Neural cell (in vitro differentiated cells): ENCODE measurements around the gene IGSF23. TPM values are rescaled to one million over a fixed set of nuclear protein-coding genes. Genes with fewer than 3 reads are reported as not detected.
"Not testable (repeated sequence)": the region's sequence is repeated elsewhere in the genome, so short reads cannot be mapped to it uniquely, and the experiment has no call there.

Experiments used
- H2AFZ ChIP-seq: fragments of 200-600, 300-800 bp; sonication (generic), shearing (Covaris generic); 2 replicates; pipeline ENCODE4 v1.6.0; 2014; ENCODE audit warnings: low read depth, mild to moderate bottlenecking, antibody characterized with exemption, low read length, moderate library complexity
- H3F3A ChIP-seq: fragments of 200-600 bp; shearing (Covaris generic); 2 replicates; pipeline ENCODE4 v1.6.1; 2016; ENCODE audit warnings: mild to moderate bottlenecking, moderate library complexity, mixed read lengths, antibody characterized with exemption, low read length; ENCODE audit not compliant: insufficient read depth, poor library complexity, severe bottlenecking
- H3K27ac ChIP-seq: fragments of 200-600, 300-800 bp; sonication (generic), shearing (Covaris generic); 2 replicates; pipeline ENCODE4 v1.5.1; 2014; ENCODE audit warnings: mild to moderate bottlenecking, low read length, moderate library complexity
- H3K27me3 ChIP-seq: fragments of 300-800, 200-600 bp; sonication (generic), shearing (Covaris generic); 2 replicates; pipeline ENCODE4 v1.6.0; 2014; ENCODE audit warnings: mild to moderate bottlenecking, low read depth, low read length, moderate library complexity; ENCODE audit not compliant: insufficient read depth
- H3K36me3 ChIP-seq: fragments of 300-800, 200-600 bp; sonication (generic), shearing (Covaris generic); 2 replicates; pipeline ENCODE4 v1.5.1; 2014; ENCODE audit warnings: mild to moderate bottlenecking, antibody characterized with exemption, low read length, moderate library complexity; ENCODE audit not compliant: insufficient read depth
- H3K4me2 ChIP-seq: fragments of 300-800, 200-600 bp; sonication (generic), shearing (Covaris generic); 2 replicates; pipeline ENCODE4 v1.6.0; 2014; ENCODE audit warnings: mild to moderate bottlenecking, low read length
- H3K4me3 ChIP-seq: fragments of 300-800, 200-600 bp; sonication (generic), shearing (Covaris generic); 2 replicates; pipeline ENCODE4 v1.5.1; 2014; ENCODE audit warnings: mild to moderate bottlenecking, low read length, moderate library complexity
- H3K79me2 ChIP-seq: fragments of 200-600 bp; shearing (Covaris generic); replicated peaks from 2 replicates; pipeline ENCODE4 v1.6.0; 2014; ENCODE audit warnings: mild to moderate bottlenecking, low read length, moderate library complexity; ENCODE audit not compliant: insufficient read depth
- H3K9ac ChIP-seq: fragments of 300-800, 200-600 bp; sonication (generic), shearing (Covaris generic); 2 replicates; pipeline ENCODE4 v1.6.1; 2016; ENCODE audit warnings: mild to moderate bottlenecking, low read length, mixed read lengths
- H3K9me2 ChIP-seq: fragments of 200-600 bp; shearing (Covaris generic); 2 replicates; pipeline ENCODE4 v1.6.1; 2016; ENCODE audit warnings: mild to moderate bottlenecking, low read length, mixed read lengths; ENCODE audit not compliant: insufficient read depth
- H3K9me3 ChIP-seq: fragments of 200-600, 300-800 bp; sonication (generic), shearing (Covaris generic); 2 replicates; pipeline ENCODE4 v1.6.1; 2016; ENCODE audit warnings: mild to moderate bottlenecking, mixed run types, low read length, moderate library complexity, mixed read lengths
- H4K20me1 ChIP-seq: fragments of 200-600 bp; shearing (Covaris generic); 2 replicates; pipeline ENCODE4 v1.6.1; 2016; ENCODE audit warnings: mild to moderate bottlenecking, mixed run types; ENCODE audit not compliant: insufficient read depth
- EP300 ChIP-seq: fragments of 450-650 bp; conservative IDR thresholded peaks from 2 replicates; pipeline ENCODE4 v1.6.1; 2014; ENCODE audit warnings: antibody characterized with exemption, mild to moderate bottlenecking, moderate library complexity; ENCODE audit not compliant: poor library complexity, severe bottlenecking
- EZH2 ChIP-seq: fragments of 200-600, 300-800 bp; shearing (Covaris generic), sonication (generic); IDR thresholded peaks from 2 replicates; pipeline ENCODE4 v1.6.1; 2014; ENCODE audit warnings: antibody characterized with exemption, low read length, borderline replicate concordance, mild to moderate bottlenecking; ENCODE audit not compliant: insufficient read depth, poor library complexity, severe bottlenecking
- MXI1 ChIP-seq: fragments of 450-650 bp; conservative IDR thresholded peaks from 2 replicates; pipeline ENCODE4 v1.6.1; 2014; ENCODE audit warnings: antibody characterized with exemption, mild to moderate bottlenecking; ENCODE audit not compliant: poor library complexity, severe bottlenecking
- POLR2AphosphoS5 ChIP-seq: IDR thresholded peaks from 2 replicates; pipeline ENCODE4 v1.6.1; 2012
- SMC3 ChIP-seq: fragments of 450-650 bp; conservative IDR thresholded peaks from 2 replicates; pipeline ENCODE4 v1.6.1; 2014; ENCODE audit warnings: antibody characterized with exemption, mild to moderate bottlenecking, moderate library complexity; ENCODE audit not compliant: poor library complexity
- TAF1 ChIP-seq: IDR thresholded peaks from 2 replicates; pipeline ENCODE4 v1.6.1; 2012; ENCODE audit warnings: low read depth
- polyA plus RNA-seq: library from polyadenylated mRNA; depleted of rRNA; stranded (reverse); fragments of >200 nt; gene quantifications from 2 replicates; pipeline ENCODE4 v1.2.3, GENCODE V29; 2014
- TF ChIP-seq, protein P1 (sequence below): fragments of 450-650 bp; IDR thresholded peaks from 2 replicates; pipeline ENCODE4 v1.5.1; 2014; ENCODE audit warnings: antibody characterized with exemption, mild to moderate bottlenecking, moderate library complexity; ENCODE audit not compliant: poor library complexity, severe bottlenecking
- TF ChIP-seq, protein P2 (sequence below): IDR thresholded peaks from 2 replicates; pipeline ENCODE4 v1.6.1; 2012; ENCODE audit warnings: borderline replicate concordance

IGSF23 gene
- polyA plus RNA-seq, 1 donor from 2014 or later: not detected

- Histone ChIP-seq H4K20me1 (no peaks in the 10 kb centered on the region), H3K27me3 (no peaks in the 10 kb centered on the region), H3K4me3 (no peak overlapping the region), H3K9me3 (no peaks in the 10 kb centered on the region), H3K79me2 (no peaks in the 10 kb centered on the region), H2AFZ (no peak overlapping the region), H3K36me3 (no peaks in the 10 kb centered on the region), H3K9ac (no peak overlapping the region), H3F3A (no peaks in the 10 kb centered on the region), H3K27ac (no peak overlapping the region), H3K4me2 (no peak overlapping the region), H3K9me2 (no peaks in the 10 kb centered on the region)
- no peak for TF ChIP-seq EZH2
- TF ChIP-seq, protein P1, sequence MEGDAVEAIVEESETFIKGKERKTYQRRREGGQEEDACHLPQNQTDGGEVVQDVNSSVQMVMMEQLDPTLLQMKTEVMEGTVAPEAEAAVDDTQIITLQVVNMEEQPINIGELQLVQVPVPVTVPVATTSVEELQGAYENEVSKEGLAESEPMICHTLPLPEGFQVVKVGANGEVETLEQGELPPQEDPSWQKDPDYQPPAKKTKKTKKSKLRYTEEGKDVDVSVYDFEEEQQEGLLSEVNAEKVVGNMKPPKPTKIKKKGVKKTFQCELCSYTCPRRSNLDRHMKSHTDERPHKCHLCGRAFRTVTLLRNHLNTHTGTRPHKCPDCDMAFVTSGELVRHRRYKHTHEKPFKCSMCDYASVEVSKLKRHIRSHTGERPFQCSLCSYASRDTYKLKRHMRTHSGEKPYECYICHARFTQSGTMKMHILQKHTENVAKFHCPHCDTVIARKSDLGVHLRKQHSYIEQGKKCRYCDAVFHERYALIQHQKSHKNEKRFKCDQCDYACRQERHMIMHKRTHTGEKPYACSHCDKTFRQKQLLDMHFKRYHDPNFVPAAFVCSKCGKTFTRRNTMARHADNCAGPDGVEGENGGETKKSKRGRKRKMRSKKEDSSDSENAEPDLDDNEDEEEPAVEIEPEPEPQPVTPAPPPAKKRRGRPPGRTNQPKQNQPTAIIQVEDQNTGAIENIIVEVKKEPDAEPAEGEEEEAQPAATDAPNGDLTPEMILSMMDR: no peak
- TF ChIP-seq MXI1: no peak
- TF ChIP-seq EP300: no peak
- no peak for TF ChIP-seq POLR2AphosphoS5
- TF ChIP-seq TAF1: no peak
Measured at GRCh38 chr19:44668985-44669764, 55.8 kb downstream of the IGSF23 start.

GRCh38 chr19:44670027-44670426, 56.7 kb downstream of the IGSF23 start:
- not testable (repeated sequence) for H3K9me3 ChIP-seq, H3K79me2 ChIP-seq, H3K27ac ChIP-seq, H3K27me3 ChIP-seq, H4K20me1 ChIP-seq, H3K9me2 ChIP-seq, H3K4me2 ChIP-seq, H3K36me3 ChIP-seq, H3F3A ChIP-seq, H2AFZ ChIP-seq, H3K4me3 ChIP-seq, H3K9ac ChIP-seq

DNA sequence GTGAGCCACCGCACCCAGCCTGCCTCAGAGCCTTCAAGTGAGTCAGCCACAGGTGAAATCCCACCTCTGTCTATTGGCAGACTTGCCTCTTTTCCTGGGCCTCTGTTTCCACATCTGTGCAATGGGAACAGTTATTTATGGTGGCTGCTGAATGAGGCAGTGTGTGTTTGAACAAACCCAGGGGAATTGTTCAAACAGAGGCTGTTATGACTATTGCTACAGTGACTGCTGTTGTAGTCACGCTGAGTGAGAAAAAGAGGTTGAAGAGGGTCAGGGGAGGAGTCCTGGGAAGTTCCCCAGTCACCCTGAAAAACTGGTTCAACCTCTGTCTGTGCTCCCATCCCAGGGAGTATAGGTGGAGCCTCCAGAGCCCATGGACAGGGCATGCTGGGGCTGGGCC, 58.0 kb downstream of the IGSF23 start, which contains the start of gene CEACAM19:
CEACAM19 (plus strand) TSS at position 83 of the 400 bp plus-strand sequence. CDS start 450 bp downstream, outside the sequence.
- H3K4me3 ChIP-seq: no peak within 1 kb of the TSS
- H2AFZ ChIP-seq: no peak within 1 kb of the TSS
- no peaks in the 10 kb centered on the region for H4K20me1 ChIP-seq
- TF ChIP-seq EP300 (no peak), EZH2 (no peak), SMC3 (no peak), POLR2AphosphoS5 (no peak)
- TF ChIP-seq, protein P2, sequence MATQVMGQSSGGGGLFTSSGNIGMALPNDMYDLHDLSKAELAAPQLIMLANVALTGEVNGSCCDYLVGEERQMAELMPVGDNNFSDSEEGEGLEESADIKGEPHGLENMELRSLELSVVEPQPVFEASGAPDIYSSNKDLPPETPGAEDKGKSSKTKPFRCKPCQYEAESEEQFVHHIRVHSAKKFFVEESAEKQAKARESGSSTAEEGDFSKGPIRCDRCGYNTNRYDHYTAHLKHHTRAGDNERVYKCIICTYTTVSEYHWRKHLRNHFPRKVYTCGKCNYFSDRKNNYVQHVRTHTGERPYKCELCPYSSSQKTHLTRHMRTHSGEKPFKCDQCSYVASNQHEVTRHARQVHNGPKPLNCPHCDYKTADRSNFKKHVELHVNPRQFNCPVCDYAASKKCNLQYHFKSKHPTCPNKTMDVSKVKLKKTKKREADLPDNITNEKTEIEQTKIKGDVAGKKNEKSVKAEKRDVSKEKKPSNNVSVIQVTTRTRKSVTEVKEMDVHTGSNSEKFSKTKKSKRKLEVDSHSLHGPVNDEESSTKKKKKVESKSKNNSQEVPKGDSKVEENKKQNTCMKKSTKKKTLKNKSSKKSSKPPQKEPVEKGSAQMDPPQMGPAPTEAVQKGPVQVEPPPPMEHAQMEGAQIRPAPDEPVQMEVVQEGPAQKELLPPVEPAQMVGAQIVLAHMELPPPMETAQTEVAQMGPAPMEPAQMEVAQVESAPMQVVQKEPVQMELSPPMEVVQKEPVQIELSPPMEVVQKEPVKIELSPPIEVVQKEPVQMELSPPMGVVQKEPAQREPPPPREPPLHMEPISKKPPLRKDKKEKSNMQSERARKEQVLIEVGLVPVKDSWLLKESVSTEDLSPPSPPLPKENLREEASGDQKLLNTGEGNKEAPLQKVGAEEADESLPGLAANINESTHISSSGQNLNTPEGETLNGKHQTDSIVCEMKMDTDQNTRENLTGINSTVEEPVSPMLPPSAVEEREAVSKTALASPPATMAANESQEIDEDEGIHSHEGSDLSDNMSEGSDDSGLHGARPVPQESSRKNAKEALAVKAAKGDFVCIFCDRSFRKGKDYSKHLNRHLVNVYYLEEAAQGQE: no peak
- H3K9me2 ChIP-seq: no peaks in the 10 kb centered on the region
- no peak within 1 kb of the TSS for H3K9ac ChIP-seq
- no peak within 1 kb of the TSS for H3K27ac ChIP-seq
- H3K27me3 ChIP-seq: no peaks in the 10 kb centered on the region
- H3F3A ChIP-seq: no peaks in the 10 kb centered on the region
- H3K79me2 ChIP-seq: no peaks in the 10 kb centered on the region
- no peak within 1 kb of the TSS for H3K4me2 ChIP-seq
- H3K9me3 ChIP-seq: no peaks in the 10 kb centered on the region
- no peaks in the 10 kb centered on the region for H3K36me3 ChIP-seq
